ENCODE measurements around the gene OPRL1. TPM values are rescaled to one million over a fixed set of nuclear protein-coding genes. Genes with fewer than 3 reads are reported as not detected.

The OPRL1 gene
- total and polyA plus RNA-seq, 2 of the 8 experiments (the other 6 are each of a cell fraction or from before 2014, with no cell fraction given): 0.63 to 0.98 TPM

- H2BK12ac ChIP-seq (ENCODE audit: low read depth, low read length): peak overlapping the region; percentile 50; the same call in 1 of the 2 replicates
- no peak overlapping the region for H2BK120ac ChIP-seq (replicated peaks; ENCODE audit: low read depth, low read length)
- FAIRE-seq (no peak), DNase-seq (ENCODE audit: low read depth in 1 of 2, low spot score in 2 of 2) (no peak)
- H3K4me2 ChIP-seq (ENCODE audit: insufficient read depth in 1 of 2, low read depth in 2 of 2, low read length in 2 of 2): peak overlapping the region in 1 of 2 experiments; percentile 8; a peak in 2 of 4 replicates
- H3K23me2 ChIP-seq (ENCODE audit: low read depth, low read length): peaks cover 3% of the 10 kb centered on the region; the same call in 1 of the 2 replicates
- peaks cover 1 to 6% (median 4%) of the 10 kb centered on the region in 4 experiments; a peak in 5 of 8 replicates for H3K36me3 ChIP-seq (ENCODE audit: control insufficient read depth in 2 of 4, insufficient read depth in 4 of 4, low read length in 3 of 4)
- no peak overlapping the region for H2BK20ac ChIP-seq (ENCODE audit: low read length)
- no peak overlapping the region for H4K5ac ChIP-seq (ENCODE audit: insufficient read length, low read depth, low read length)
- H3K79me1 ChIP-seq (ENCODE audit: low read depth, low read length): no peaks in the 10 kb centered on the region; the same call in 1 of the 2 replicates
- H3K79me2 ChIP-seq (ENCODE audit: control insufficient read depth in 1 of 2, insufficient read depth in 2 of 2, low read length in 2 of 2): no peaks in the 10 kb centered on the region
- no peak overlapping the region for H4K8ac ChIP-seq (ENCODE audit: extremely low read depth, insufficient read depth, low read length)
- no peak overlapping the region for H3K27ac ChIP-seq (ENCODE audit: low read depth, low read length)
- peaks cover 0 to 23% (median 16%) of the 10 kb centered on the region in 4 experiments; a peak in 6 of 7 replicates for H3K4me1 ChIP-seq (replicated peaks in 1 of 4; ENCODE audit: control insufficient read depth in 3 of 4, insufficient read depth in 4 of 4, low read length in 3 of 4)
- H3K14ac ChIP-seq (ENCODE audit: insufficient read length): no peak overlapping the region
- H3K23ac ChIP-seq (ENCODE audit: insufficient read length): no peak overlapping the region
- CTCF ChIA-PET (ENCODE audit: partially characterized antibody): interaction anchor here (1.0 to 7.3 kb wide), 12 partner anchors 10 to 106 kb away, joined by 3 to 73 read pairs (median 6); partner anchors contain the start of genes LKAAEAR1, PRPF6, SOX18 and TCEA2
- H3K9me3 ChIP-seq (ENCODE audit: insufficient read depth in 2 of 2, low read depth in 1 of 2, low read length in 1 of 2): no peaks in the 10 kb centered on the region
- H2BK5ac ChIP-seq (ENCODE audit: low read depth, low read length): no peak overlapping the region
- H4K20me1 ChIP-seq (replicated peaks in 1 of 2; ENCODE audit: control insufficient read depth in 1 of 2, insufficient read depth in 2 of 2, low read length in 2 of 2): peaks cover 0 to 3% of the 10 kb centered on the region in 2 experiments
- no peak overlapping the region for H3K4ac ChIP-seq (replicated peaks; ENCODE audit: insufficient read length, low read depth, low read length)
- H3K56ac ChIP-seq (replicated peaks; ENCODE audit: insufficient read length, low read depth, low read length): no peak overlapping the region
- peak overlapping the region in 1 of 4 experiments; percentile 73; a peak in 1 of 8 replicates for H3K4me3 ChIP-seq (ENCODE audit: extremely low read depth in 1 of 4, insufficient read depth in 2 of 4, low read depth in 3 of 4, low read length in 4 of 4)
- H2AFZ ChIP-seq (ENCODE audit: low read length): no peak overlapping the region
- POLR2A ChIA-PET (ENCODE audit: partially characterized antibody): interaction anchor here (1.3 to 1.9 kb wide), 4 partner anchors 16 to 37 kb away, joined by 3 to 8 read pairs (median 4); no protein-coding TSS in a partner anchor
- peaks cover 16 to 47% (median 39%) of the 10 kb centered on the region in 4 experiments for H3K27me3 ChIP-seq (replicated peaks in 1 of 4; ENCODE audit: control insufficient read depth in 3 of 4, extremely low read depth in 1 of 4, insufficient read depth in 3 of 4, low read length in 3 of 4)
- 85% methylated on average over 2 of the region's 3 CpGs; no CpG with 5 or more reads in 1 of the 2 experiments for WGBS, 2 experiments (ENCODE audit: extremely low coverage in 1 of 2, insufficient coverage in 1 of 2, insufficient read length in 1 of 2, insufficient replicate concordance in 2 of 2, low coverage in 1 of 2, low lambda C conversion rate in 2 of 2, missing lambda C conversion rate in 1 of 2)
- H2AK5ac ChIP-seq (ENCODE audit: low read depth, low read length): no peak overlapping the region
- no peak overlapping the region for H3K18ac ChIP-seq (ENCODE audit: extremely low read depth, low read length)
- no peak overlapping the region for H2BK15ac ChIP-seq (ENCODE audit: low read length)
- no peak overlapping the region for H4K91ac ChIP-seq (replicated peaks; ENCODE audit: insufficient read length, low read length)
- H3K9ac ChIP-seq (replicated peaks in 1 of 4; ENCODE audit: extremely low read depth in 1 of 4, low read depth in 3 of 4, low read length in 3 of 4): no peak overlapping the region
- TF ChIP-seq SP1 (IDR thresholded peaks at IDR 0.05; ENCODE audit: low read depth, low read length): no peak
- TF ChIP-seq CEBPB (IDR thresholded peaks at IDR 0.05; ENCODE audit: low read depth, low read length): no peak
- no peak for TF ChIP-seq EGR1 (IDR thresholded peaks at IDR 0.05; ENCODE audit: borderline replicate concordance, low read depth, low read length)
- no peak for TF ChIP-seq CBX8 (IDR thresholded peaks at IDR 0.05; ENCODE audit: borderline replicate concordance, low read depth, low read length)
- no peak for TF ChIP-seq POLR2A (IDR thresholded peaks at IDR 0.05; ENCODE audit: control extremely low read depth in 1 of 2, low read depth in 2 of 2, low read length in 2 of 2)
- TF ChIP-seq CHD2 (IDR thresholded peaks at IDR 0.05; ENCODE audit: low read length): no peak
Measured at GRCh38 chr20:64037199-64037497, 42.7 kb upstream of the OPRL1 start.
